Neural cell (in vitro differentiated cells): ENCODE measurements around the gene BLM. TPM values are rescaled to one million over a fixed set of nuclear protein-coding genes. Genes with fewer than 3 reads are reported as not detected.

Experiments
- H2AFZ ChIP-seq: fragments of 200-600, 300-800 bp; sonication (generic), shearing (Covaris generic); 2 replicates; pipeline ENCODE4 v1.6.0; 2014; ENCODE audit warnings: low read depth, mild to moderate bottlenecking, antibody characterized with exemption, low read length, moderate library complexity
- H3F3A ChIP-seq: fragments of 200-600 bp; shearing (Covaris generic); 2 replicates; pipeline ENCODE4 v1.6.1; 2016; ENCODE audit warnings: mild to moderate bottlenecking, moderate library complexity, mixed read lengths, antibody characterized with exemption, low read length; ENCODE audit not compliant: insufficient read depth, poor library complexity, severe bottlenecking
- H3K27ac ChIP-seq: fragments of 200-600, 300-800 bp; sonication (generic), shearing (Covaris generic); 2 replicates; pipeline ENCODE4 v1.5.1; 2014; ENCODE audit warnings: mild to moderate bottlenecking, low read length, moderate library complexity
- H3K27me3 ChIP-seq: fragments of 300-800, 200-600 bp; sonication (generic), shearing (Covaris generic); 2 replicates; pipeline ENCODE4 v1.6.0; 2014; ENCODE audit warnings: mild to moderate bottlenecking, low read depth, low read length, moderate library complexity; ENCODE audit not compliant: insufficient read depth
- H3K36me3 ChIP-seq: fragments of 300-800, 200-600 bp; sonication (generic), shearing (Covaris generic); 2 replicates; pipeline ENCODE4 v1.5.1; 2014; ENCODE audit warnings: mild to moderate bottlenecking, antibody characterized with exemption, low read length, moderate library complexity; ENCODE audit not compliant: insufficient read depth
- H3K4me2 ChIP-seq: fragments of 300-800, 200-600 bp; sonication (generic), shearing (Covaris generic); 2 replicates; pipeline ENCODE4 v1.6.0; 2014; ENCODE audit warnings: mild to moderate bottlenecking, low read length
- H3K4me3 ChIP-seq: fragments of 300-800, 200-600 bp; sonication (generic), shearing (Covaris generic); 2 replicates; pipeline ENCODE4 v1.5.1; 2014; ENCODE audit warnings: mild to moderate bottlenecking, low read length, moderate library complexity
- H3K79me2 ChIP-seq: fragments of 200-600 bp; shearing (Covaris generic); replicated peaks from 2 replicates; pipeline ENCODE4 v1.6.0; 2014; ENCODE audit warnings: mild to moderate bottlenecking, low read length, moderate library complexity; ENCODE audit not compliant: insufficient read depth
- H3K9ac ChIP-seq: fragments of 300-800, 200-600 bp; sonication (generic), shearing (Covaris generic); 2 replicates; pipeline ENCODE4 v1.6.1; 2016; ENCODE audit warnings: mild to moderate bottlenecking, low read length, mixed read lengths
- H3K9me2 ChIP-seq: fragments of 200-600 bp; shearing (Covaris generic); 2 replicates; pipeline ENCODE4 v1.6.1; 2016; ENCODE audit warnings: mild to moderate bottlenecking, low read length, mixed read lengths; ENCODE audit not compliant: insufficient read depth
- H3K9me3 ChIP-seq: fragments of 200-600, 300-800 bp; sonication (generic), shearing (Covaris generic); 2 replicates; pipeline ENCODE4 v1.6.1; 2016; ENCODE audit warnings: mild to moderate bottlenecking, mixed run types, low read length, moderate library complexity, mixed read lengths
- H4K20me1 ChIP-seq: fragments of 200-600 bp; shearing (Covaris generic); 2 replicates; pipeline ENCODE4 v1.6.1; 2016; ENCODE audit warnings: mild to moderate bottlenecking, mixed run types; ENCODE audit not compliant: insufficient read depth
- EP300 ChIP-seq: fragments of 450-650 bp; conservative IDR thresholded peaks from 2 replicates; pipeline ENCODE4 v1.6.1; 2014; ENCODE audit warnings: antibody characterized with exemption, mild to moderate bottlenecking, moderate library complexity; ENCODE audit not compliant: poor library complexity, severe bottlenecking
- EZH2 ChIP-seq: fragments of 200-600, 300-800 bp; shearing (Covaris generic), sonication (generic); IDR thresholded peaks from 2 replicates; pipeline ENCODE4 v1.6.1; 2014; ENCODE audit warnings: antibody characterized with exemption, low read length, borderline replicate concordance, mild to moderate bottlenecking; ENCODE audit not compliant: insufficient read depth, poor library complexity, severe bottlenecking
- MXI1 ChIP-seq: fragments of 450-650 bp; conservative IDR thresholded peaks from 2 replicates; pipeline ENCODE4 v1.6.1; 2014; ENCODE audit warnings: antibody characterized with exemption, mild to moderate bottlenecking; ENCODE audit not compliant: poor library complexity, severe bottlenecking
- POLR2AphosphoS5 ChIP-seq: IDR thresholded peaks from 2 replicates; pipeline ENCODE4 v1.6.1; 2012
- RAD21 ChIP-seq: fragments of 450-650 bp; conservative IDR thresholded peaks from 2 replicates; pipeline ENCODE4 v1.6.1; 2014; ENCODE audit warnings: antibody characterized with exemption, mild to moderate bottlenecking, moderate library complexity
- SMC3 ChIP-seq: fragments of 450-650 bp; conservative IDR thresholded peaks from 2 replicates; pipeline ENCODE4 v1.6.1; 2014; ENCODE audit warnings: antibody characterized with exemption, mild to moderate bottlenecking, moderate library complexity; ENCODE audit not compliant: poor library complexity
- TAF1 ChIP-seq: IDR thresholded peaks from 2 replicates; pipeline ENCODE4 v1.6.1; 2012; ENCODE audit warnings: low read depth
- polyA plus RNA-seq: library from polyadenylated mRNA; depleted of rRNA; stranded (reverse); fragments of >200 nt; gene quantifications from 2 replicates; pipeline ENCODE4 v1.2.3, GENCODE V29; 2014
- TF ChIP-seq, protein P1 (sequence below): IDR thresholded peaks from 2 replicates; pipeline ENCODE4 v1.6.1; 2012; ENCODE audit warnings: borderline replicate concordance
- TF ChIP-seq, protein P2 (sequence below): fragments of 450-650 bp; IDR thresholded peaks from 2 replicates; pipeline ENCODE4 v1.5.1; 2014; ENCODE audit warnings: antibody characterized with exemption, mild to moderate bottlenecking, moderate library complexity; ENCODE audit not compliant: poor library complexity, severe bottlenecking

BLM gene
- polyA plus RNA-seq, 1 donor from 2014 or later = 4.5 TPM

DNA sequence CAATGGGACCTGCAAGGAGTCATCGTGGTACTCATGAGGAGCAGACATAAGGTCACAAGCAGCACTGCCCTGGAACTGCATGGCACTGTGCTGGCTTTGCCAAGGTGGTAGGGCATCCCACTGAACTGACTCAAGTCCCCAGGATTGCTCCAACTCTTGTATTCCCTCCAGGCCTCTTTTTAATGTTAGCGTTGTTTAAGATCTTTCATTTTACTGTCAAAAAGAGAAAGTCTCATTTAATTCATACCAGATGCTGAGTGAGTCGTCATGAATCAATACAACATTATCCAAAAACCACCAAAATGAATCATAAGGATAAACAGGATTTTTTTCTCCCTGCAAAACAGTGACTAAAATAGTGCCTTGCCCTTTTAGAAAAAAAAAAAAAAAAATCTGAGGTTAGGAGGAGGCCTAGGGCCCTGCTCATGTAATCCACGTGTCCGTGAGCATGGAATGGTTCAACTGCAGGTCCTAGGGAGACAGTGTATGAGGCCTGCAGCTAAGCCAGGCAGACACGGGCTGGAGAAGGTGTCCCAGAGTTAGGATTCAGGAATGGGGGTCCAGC is 36.7 kb upstream of the BLM start:
- TF ChIP-seq EZH2 = no peak
- no peak for TF ChIP-seq SMC3
- TF ChIP-seq, protein P1, sequence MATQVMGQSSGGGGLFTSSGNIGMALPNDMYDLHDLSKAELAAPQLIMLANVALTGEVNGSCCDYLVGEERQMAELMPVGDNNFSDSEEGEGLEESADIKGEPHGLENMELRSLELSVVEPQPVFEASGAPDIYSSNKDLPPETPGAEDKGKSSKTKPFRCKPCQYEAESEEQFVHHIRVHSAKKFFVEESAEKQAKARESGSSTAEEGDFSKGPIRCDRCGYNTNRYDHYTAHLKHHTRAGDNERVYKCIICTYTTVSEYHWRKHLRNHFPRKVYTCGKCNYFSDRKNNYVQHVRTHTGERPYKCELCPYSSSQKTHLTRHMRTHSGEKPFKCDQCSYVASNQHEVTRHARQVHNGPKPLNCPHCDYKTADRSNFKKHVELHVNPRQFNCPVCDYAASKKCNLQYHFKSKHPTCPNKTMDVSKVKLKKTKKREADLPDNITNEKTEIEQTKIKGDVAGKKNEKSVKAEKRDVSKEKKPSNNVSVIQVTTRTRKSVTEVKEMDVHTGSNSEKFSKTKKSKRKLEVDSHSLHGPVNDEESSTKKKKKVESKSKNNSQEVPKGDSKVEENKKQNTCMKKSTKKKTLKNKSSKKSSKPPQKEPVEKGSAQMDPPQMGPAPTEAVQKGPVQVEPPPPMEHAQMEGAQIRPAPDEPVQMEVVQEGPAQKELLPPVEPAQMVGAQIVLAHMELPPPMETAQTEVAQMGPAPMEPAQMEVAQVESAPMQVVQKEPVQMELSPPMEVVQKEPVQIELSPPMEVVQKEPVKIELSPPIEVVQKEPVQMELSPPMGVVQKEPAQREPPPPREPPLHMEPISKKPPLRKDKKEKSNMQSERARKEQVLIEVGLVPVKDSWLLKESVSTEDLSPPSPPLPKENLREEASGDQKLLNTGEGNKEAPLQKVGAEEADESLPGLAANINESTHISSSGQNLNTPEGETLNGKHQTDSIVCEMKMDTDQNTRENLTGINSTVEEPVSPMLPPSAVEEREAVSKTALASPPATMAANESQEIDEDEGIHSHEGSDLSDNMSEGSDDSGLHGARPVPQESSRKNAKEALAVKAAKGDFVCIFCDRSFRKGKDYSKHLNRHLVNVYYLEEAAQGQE = no peak
- no peak for TF ChIP-seq MXI1
- TF ChIP-seq RAD21 = no peak
- TF ChIP-seq TAF1 = no peak
- TF ChIP-seq, protein P2, sequence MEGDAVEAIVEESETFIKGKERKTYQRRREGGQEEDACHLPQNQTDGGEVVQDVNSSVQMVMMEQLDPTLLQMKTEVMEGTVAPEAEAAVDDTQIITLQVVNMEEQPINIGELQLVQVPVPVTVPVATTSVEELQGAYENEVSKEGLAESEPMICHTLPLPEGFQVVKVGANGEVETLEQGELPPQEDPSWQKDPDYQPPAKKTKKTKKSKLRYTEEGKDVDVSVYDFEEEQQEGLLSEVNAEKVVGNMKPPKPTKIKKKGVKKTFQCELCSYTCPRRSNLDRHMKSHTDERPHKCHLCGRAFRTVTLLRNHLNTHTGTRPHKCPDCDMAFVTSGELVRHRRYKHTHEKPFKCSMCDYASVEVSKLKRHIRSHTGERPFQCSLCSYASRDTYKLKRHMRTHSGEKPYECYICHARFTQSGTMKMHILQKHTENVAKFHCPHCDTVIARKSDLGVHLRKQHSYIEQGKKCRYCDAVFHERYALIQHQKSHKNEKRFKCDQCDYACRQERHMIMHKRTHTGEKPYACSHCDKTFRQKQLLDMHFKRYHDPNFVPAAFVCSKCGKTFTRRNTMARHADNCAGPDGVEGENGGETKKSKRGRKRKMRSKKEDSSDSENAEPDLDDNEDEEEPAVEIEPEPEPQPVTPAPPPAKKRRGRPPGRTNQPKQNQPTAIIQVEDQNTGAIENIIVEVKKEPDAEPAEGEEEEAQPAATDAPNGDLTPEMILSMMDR = no peak
- TF ChIP-seq EP300 = no peak
- no peak for TF ChIP-seq POLR2AphosphoS5
- Histone ChIP-seq H3K27ac (no peak overlapping the region), H3K4me2 (no peak overlapping the region)

DNA sequence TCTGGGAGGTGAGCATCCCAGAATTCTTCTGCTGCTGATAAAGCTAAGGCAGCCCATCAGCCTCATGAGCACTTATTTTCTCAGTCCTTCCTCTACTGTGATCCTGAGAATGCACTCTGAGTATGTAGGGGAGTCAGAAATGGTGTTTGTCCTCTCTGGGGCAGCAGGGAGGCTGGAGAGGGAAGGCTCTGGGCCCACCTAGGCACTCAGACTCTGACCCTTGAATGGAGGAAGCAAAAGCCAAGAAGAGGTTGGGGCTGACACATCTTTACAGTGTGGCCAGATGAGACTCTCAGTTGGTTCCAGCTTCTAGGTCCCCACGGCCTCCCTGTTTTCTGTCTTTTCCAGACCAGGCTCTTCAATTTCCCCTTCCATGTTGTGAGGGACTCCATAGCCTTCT is 36.1 kb upstream of the BLM start:
- Histone ChIP-seq H3K9me3 (no peaks in the 10 kb centered on the region), H3K27me3 (no peaks in the 10 kb centered on the region), H3K36me3 (no peaks in the 10 kb centered on the region), H3K4me2 (no peak overlapping the region), H3F3A (no peaks in the 10 kb centered on the region), H2AFZ (no peak overlapping the region), H3K9ac (no peak overlapping the region), H3K27ac (no peak overlapping the region), H3K4me3 (no peak overlapping the region), H4K20me1 (no peaks in the 10 kb centered on the region), H3K9me2 (no peaks in the 10 kb centered on the region), H3K79me2 (no peaks in the 10 kb centered on the region)
- TF ChIP-seq TAF1 = no peak
- no peak for TF ChIP-seq RAD21
- no peak for TF ChIP-seq MXI1
- TF ChIP-seq EZH2 = no peak
- no peak for TF ChIP-seq POLR2AphosphoS5
- TF ChIP-seq, protein P2 = no peak
- TF ChIP-seq, protein P1 = no peak
- no peak for TF ChIP-seq SMC3
- TF ChIP-seq EP300 = no peak

More for the DNA sequence above, 36.7 kb upstream of the BLM start:
- Histone ChIP-seq H3K9ac (no peak overlapping the region), H3K4me3 (no peak overlapping the region), H2AFZ (no peak overlapping the region), H4K20me1 (no peaks in the 10 kb centered on the region), H3K36me3 (no peaks in the 10 kb centered on the region), H3K79me2 (no peaks in the 10 kb centered on the region), H3K9me3 (no peaks in the 10 kb centered on the region), H3K9me2 (no peaks in the 10 kb centered on the region), H3K27me3 (no peaks in the 10 kb centered on the region), H3F3A (no peaks in the 10 kb centered on the region)
